Measurements from ENCODE around the gene PRR18.
"Not testable (repeated sequence)": the region's sequence is repeated elsewhere in the genome, so short reads cannot be mapped to it uniquely, and the experiment has no call there.

PRR18 gene

GRCh38 chr6:166308033-166308768 lies at the start of gene PRR18:
TSS of gene PRR18 (minus strand) at chr6:166308392. CDS start at chr6:166308142, 250 bp downstream.
- Mint-ChIP-seq H3K36me3 (ENCODE audit: low read depth) (no peaks in the 10 kb centered on the region), H3K9me3 (no peaks in the 10 kb centered on the region), H3K4me1 (ENCODE audit: low read depth) (no peaks in the 10 kb centered on the region), H3K27me3 (peaks cover 40% of the 10 kb centered on the region), H3K27ac (no peak within 1 kb of the TSS), H3K4me3 (peak within 1 kb of the TSS; percentile 45)

GRCh38 chr6:166355552-166355951 lies 47.4 kb upstream of the PRR18 start:
- H3K4me3 Mint-ChIP-seq = no peak overlapping the region
- peaks cover 5% of the 10 kb centered on the region for H3K36me3 Mint-ChIP-seq (ENCODE audit: low read depth)
- H3K27me3 Mint-ChIP-seq = peaks cover 32% of the 10 kb centered on the region
- H3K27ac Mint-ChIP-seq = no peak overlapping the region
- H3K9me3 Mint-ChIP-seq = peaks cover 8% of the 10 kb centered on the region
- no peaks in the 10 kb centered on the region for H3K4me1 Mint-ChIP-seq (ENCODE audit: low read depth)

DNA sequence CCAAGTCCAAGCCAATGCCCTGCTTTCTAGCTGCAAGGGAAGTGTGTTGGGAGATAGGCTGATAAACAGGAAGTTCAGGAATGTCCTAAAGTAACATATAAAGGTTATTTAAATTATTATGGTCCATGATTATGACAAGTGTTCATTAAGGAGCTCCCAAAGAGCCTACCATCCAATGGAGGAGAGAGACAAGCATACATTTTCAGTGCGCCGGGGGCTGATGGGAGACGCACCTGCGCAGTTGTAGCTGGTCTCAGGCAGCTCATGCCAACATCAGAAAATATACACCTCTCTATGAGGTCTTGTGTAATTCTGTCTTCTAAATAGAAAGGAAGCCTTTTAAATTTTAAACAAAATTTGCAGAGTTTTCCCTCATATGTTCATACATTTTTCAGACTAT lies 46.8 kb upstream of the PRR18 start:
- H3K9me3 Mint-ChIP-seq = peaks cover 8% of the 10 kb centered on the region
- H3K4me3 Mint-ChIP-seq = no peak overlapping the region
- peaks cover 34% of the 10 kb centered on the region for H3K27me3 Mint-ChIP-seq
- peaks cover 5% of the 10 kb centered on the region for H3K36me3 Mint-ChIP-seq (ENCODE audit: low read depth)
- no peaks in the 10 kb centered on the region for H3K4me1 Mint-ChIP-seq (ENCODE audit: low read depth)
- no peak overlapping the region for H3K27ac Mint-ChIP-seq

- Mint-ChIP-seq H3K4me1 (ENCODE audit: low read depth) (peaks cover 3% of the 10 kb centered on the region), H3K9me3 (peaks cover 15% of the 10 kb centered on the region), H3K4me3 (no peak overlapping the region), H3K36me3 (ENCODE audit: low read depth) (peaks cover 5% of the 10 kb centered on the region), H3K27ac (no peak overlapping the region), H3K27me3 (peaks cover 31% of the 10 kb centered on the region)
Observed at GRCh38 chr6:166354143-166354542, 46.0 kb upstream of the PRR18 start.

DNA sequence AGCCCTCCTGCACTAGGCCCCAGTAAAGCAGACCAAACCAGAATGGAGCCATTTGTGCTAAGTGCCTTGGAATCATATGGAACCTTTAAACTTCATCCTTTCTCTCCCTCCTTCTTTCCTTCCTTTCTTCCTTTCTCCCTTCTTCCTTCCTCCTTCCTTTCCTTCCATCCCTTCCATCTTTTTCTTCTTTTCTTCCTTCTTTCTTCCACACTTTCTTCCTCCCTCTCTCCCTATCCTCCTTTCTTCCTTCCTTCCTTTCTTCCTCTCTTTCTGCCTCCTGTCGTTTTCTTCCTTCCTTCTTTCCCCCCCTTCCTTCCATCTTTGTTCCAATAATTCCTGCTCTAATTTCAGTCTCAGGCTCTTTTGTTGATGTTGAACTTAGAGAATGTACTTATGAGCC lies 45.3 kb upstream of the PRR18 start:
- H3K27me3 Mint-ChIP-seq = peaks cover 29% of the 10 kb centered on the region
- H3K27ac Mint-ChIP-seq = no peak overlapping the region
- peaks cover 7% of the 10 kb centered on the region for H3K4me1 Mint-ChIP-seq (ENCODE audit: low read depth)
- H3K9me3 Mint-ChIP-seq = peaks cover 17% of the 10 kb centered on the region
- no peak overlapping the region for H3K4me3 Mint-ChIP-seq
- H3K36me3 Mint-ChIP-seq (ENCODE audit: low read depth) = peaks cover 5% of the 10 kb centered on the region

DNA sequence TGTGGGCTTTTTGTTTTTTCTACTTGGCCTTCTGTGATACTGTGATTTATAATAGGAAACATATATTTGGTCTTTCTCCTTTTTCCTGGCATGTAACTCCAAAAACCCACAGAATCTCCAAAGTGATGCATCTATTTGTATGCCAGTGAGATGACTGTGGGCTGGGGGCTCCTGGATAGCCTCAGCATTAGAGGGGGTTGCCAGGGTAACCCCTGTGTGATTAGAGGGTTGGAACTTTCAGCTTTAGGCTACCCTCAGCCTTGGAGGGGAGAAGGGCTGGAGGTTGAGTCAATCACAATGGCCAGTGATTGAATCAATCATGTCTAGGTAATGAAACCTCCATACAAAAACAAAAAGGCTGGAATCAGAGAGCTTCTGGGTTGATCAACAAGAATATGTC lies 44.7 kb upstream of the PRR18 start:
- peaks cover 23% of the 10 kb centered on the region for H3K27me3 Mint-ChIP-seq
- H3K4me1 Mint-ChIP-seq (ENCODE audit: low read depth) = peaks cover 13% of the 10 kb centered on the region
- peaks cover 5% of the 10 kb centered on the region for H3K36me3 Mint-ChIP-seq (ENCODE audit: low read depth)
- H3K9me3 Mint-ChIP-seq = peaks cover 17% of the 10 kb centered on the region
- H3K4me3 Mint-ChIP-seq = no peak overlapping the region
- H3K27ac Mint-ChIP-seq = no peak overlapping the region

- no peak overlapping the region for H3K27ac Mint-ChIP-seq
- H3K4me1 Mint-ChIP-seq (ENCODE audit: low read depth) = peaks cover 24% of the 10 kb centered on the region
- H3K4me3 Mint-ChIP-seq = no peak overlapping the region
- H3K36me3 Mint-ChIP-seq (ENCODE audit: low read depth) = peaks cover 5% of the 10 kb centered on the region
- H3K9me3 Mint-ChIP-seq = peaks cover 17% of the 10 kb centered on the region
- H3K27me3 Mint-ChIP-seq = peaks cover 20% of the 10 kb centered on the region
Observed at GRCh38 chr6:166351715-166352285, 43.6 kb upstream of the PRR18 start.

DNA sequence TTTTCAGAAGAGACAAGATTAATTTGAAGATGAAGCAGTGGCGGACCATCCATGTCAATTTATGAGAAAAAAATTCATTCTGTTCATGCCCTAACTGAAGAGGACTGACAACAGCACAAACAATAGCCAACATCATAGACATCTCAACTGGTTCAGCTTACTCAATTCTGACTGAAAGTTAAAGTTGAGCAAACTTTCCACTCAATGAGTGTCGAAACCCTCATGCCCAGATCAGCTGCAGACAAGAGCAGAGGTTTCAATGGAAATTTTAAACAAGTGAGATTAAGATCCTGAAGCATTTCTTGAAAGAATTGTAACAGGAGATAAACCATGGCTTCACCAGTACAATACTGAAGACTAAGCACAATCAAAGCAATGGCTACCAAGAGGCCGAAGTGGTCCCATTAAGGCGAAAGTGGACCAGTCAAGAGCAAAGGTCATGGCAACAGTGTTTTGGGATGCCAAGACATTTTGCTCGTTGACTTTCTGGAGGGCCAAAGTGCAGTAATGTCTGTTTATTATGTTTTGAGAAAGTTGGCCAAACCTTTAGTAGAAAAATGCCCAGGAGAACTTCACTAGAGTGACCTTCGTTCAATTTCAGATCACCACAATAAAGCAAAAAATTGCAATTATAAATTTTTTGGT lies 40.2 kb upstream of the PRR18 start:
- peaks cover 27% of the 10 kb centered on the region for H3K4me1 Mint-ChIP-seq (ENCODE audit: low read depth)
- no peak overlapping the region for H3K4me3 Mint-ChIP-seq
- peaks cover 5% of the 10 kb centered on the region for H3K36me3 Mint-ChIP-seq (ENCODE audit: low read depth)
- H3K27me3 Mint-ChIP-seq = peaks cover 12% of the 10 kb centered on the region
- peak overlapping the region; percentile 34 for H3K27ac Mint-ChIP-seq
- H3K9me3 Mint-ChIP-seq = peaks cover 17% of the 10 kb centered on the region

DNA sequence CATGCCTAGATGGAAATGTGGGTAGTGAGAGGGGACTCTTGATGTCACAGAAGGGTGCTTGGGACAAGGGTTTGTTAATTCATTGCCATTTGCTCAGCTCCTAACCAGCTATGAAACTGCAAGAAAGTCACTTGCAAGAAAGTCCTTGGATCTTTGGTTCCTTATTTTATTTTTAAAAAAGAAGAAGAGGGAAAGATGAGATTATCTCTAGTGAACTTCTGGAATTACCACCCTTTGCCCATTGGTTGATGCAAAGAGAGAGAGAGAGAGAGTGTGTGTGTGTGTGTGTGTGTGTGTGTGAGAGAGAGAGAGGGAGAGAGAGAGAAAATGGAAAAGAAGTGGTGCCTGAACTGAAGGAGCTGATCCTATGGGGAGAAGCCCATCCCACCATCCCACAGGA lies 38.8 kb upstream of the PRR18 start:
- Mint-ChIP-seq H3K4me1 (ENCODE audit: low read depth) (peaks cover 33% of the 10 kb centered on the region), H3K27ac (no peak overlapping the region), H3K9me3 (peaks cover 17% of the 10 kb centered on the region), H3K4me3 (no peak overlapping the region), H3K27me3 (peaks cover 3% of the 10 kb centered on the region), H3K36me3 (ENCODE audit: low read depth) (peaks cover 5% of the 10 kb centered on the region)

DNA sequence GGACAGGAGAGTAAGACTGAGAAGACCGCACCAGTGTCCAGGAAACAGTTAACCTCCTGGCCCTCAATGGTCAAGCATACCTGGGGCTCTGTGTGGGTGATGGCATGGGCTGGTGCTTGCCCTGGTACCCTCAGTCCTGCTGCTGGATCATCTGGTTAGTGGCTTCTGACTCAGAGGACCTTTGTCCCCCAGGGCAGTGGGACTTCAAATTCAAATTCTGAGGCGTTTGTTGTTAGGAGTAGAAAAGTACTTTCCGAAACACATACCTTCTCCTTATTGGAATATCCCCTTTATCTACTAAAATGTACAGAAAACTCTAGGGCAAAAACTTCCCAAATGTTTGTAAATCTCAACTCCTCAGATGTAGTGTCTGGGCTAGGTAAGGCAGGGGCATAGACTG lies 38.3 kb upstream of the PRR18 start:
- Mint-ChIP-seq H3K36me3 (ENCODE audit: low read depth) (peaks cover 2% of the 10 kb centered on the region), H3K9me3 (peaks cover 12% of the 10 kb centered on the region), H3K4me1 (ENCODE audit: low read depth) (peaks cover 34% of the 10 kb centered on the region), H3K27me3 (peaks cover 3% of the 10 kb centered on the region), H3K4me3 (no peak overlapping the region), H3K27ac (peak overlapping the region; percentile 15)

GRCh38 chr6:166345672-166346071 lies 37.5 kb upstream of the PRR18 start:
- H3K4me1 Mint-ChIP-seq (ENCODE audit: low read depth) = peaks cover 36% of the 10 kb centered on the region
- H3K27ac Mint-ChIP-seq; H3K36me3 Mint-ChIP-seq (ENCODE audit: low read depth); H3K9me3 Mint-ChIP-seq; H3K27me3 Mint-ChIP-seq; H3K4me3 Mint-ChIP-seq: not testable (repeated sequence)

GRCh38 chr6:166344921-166345320 lies 36.7 kb upstream of the PRR18 start:
- not testable (repeated sequence) for H3K27me3 Mint-ChIP-seq; H3K36me3 Mint-ChIP-seq (ENCODE audit: low read depth); H3K4me3 Mint-ChIP-seq; H3K9me3 Mint-ChIP-seq; H3K27ac Mint-ChIP-seq
- H3K4me1 Mint-ChIP-seq (ENCODE audit: low read depth) = peaks cover 36% of the 10 kb centered on the region

- H3K27ac Mint-ChIP-seq = no peak overlapping the region
- H3K4me3 Mint-ChIP-seq = no peak overlapping the region
- no peaks in the 10 kb centered on the region for H3K36me3 Mint-ChIP-seq (ENCODE audit: low read depth)
Observed at GRCh38 chr6:166344240-166344639, 36.0 kb upstream of the PRR18 start.

GRCh38 chr6:166343150-166343487 lies 34.9 kb upstream of the PRR18 start:
- H3K27me3 Mint-ChIP-seq = no peaks in the 10 kb centered on the region
- peaks cover 25% of the 10 kb centered on the region for H3K4me1 Mint-ChIP-seq (ENCODE audit: low read depth)
- peak overlapping the region; percentile 86 for H3K27ac Mint-ChIP-seq
- no peaks in the 10 kb centered on the region for H3K36me3 Mint-ChIP-seq (ENCODE audit: low read depth)
- H3K9me3 Mint-ChIP-seq = no peaks in the 10 kb centered on the region
- peak overlapping the region; percentile 88 for H3K4me3 Mint-ChIP-seq

More at GRCh38 chr6:166344240-166344639, 36.0 kb upstream of the PRR18 start:
- no peaks in the 10 kb centered on the region for H3K27me3 Mint-ChIP-seq
- H3K4me1 Mint-ChIP-seq (ENCODE audit: low read depth) = peaks cover 34% of the 10 kb centered on the region
- H3K9me3 Mint-ChIP-seq = peaks cover 3% of the 10 kb centered on the region

DNA sequence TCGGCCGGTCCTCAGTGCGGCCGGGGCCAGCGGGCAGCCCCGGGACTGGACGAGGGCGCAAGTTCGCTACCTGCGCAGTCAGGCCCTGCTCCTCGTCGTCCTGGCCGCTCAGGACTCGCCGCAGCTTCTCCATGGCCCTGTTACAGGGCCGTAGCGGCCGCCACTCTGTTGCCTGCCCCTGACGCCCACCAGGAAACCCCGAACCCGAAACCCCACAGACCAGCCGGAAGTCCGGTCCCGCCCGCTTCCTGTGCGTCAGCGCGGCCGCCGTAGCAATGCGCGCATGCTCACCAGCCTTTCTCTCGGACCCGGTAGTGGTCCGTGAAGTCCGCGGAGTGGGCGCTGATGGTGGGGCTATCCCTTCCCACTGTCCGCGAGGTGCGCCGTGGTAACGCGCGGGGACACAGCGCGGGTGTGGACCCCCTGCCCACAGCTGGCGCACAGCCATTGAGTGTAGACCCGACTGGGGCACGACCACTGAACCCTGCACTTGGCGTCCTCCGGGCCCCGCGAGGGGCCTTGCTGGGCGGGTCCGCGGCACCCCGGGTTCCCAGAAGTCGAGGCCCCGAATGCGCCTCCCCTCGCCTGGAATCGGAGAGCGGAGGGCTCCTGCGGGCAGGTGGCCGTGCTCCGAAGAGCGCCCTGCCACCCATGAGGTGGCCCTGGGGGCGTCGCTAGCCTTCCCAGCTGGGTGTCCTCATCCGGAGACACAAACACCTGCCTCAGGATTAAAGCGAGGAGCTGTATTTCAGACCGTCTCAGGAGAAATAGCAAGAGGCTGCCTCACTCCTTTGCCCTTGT lies 34.4 kb upstream of the PRR18 start, which contains the start of gene SFT2D1:
Gene SFT2D1 (minus strand): TSS at position 197 of the 801 bp plus-strand sequence. CDS start 64 bp downstream, at position 133.
- Mint-ChIP-seq H3K4me3 (peak within 1 kb of the TSS; percentile 88), H3K27me3 (no peaks in the 10 kb centered on the region), H3K9me3 (no peaks in the 10 kb centered on the region), H3K4me1 (ENCODE audit: low read depth) (peaks cover 19% of the 10 kb centered on the region), H3K27ac (peak within 1 kb of the TSS; percentile 89), H3K36me3 (ENCODE audit: low read depth) (no peaks in the 10 kb centered on the region)

Data from stimulated activated naive CD8-positive, alpha-beta T cell treated with anti-CD3 and anti-CD28 coated beads, Interleukin-15, Interleukin-2, amounts not matched to agents 100 ng/mL and 50 ng/mL, for 24 hours (primary cell).